GM23338 (cell line): Measurements from ENCODE around the gene OR11L1. TPM values are rescaled to one million over a fixed set of nuclear protein-coding genes. Genes with fewer than 3 reads are reported as not detected.

Experiments
- ATAC-seq: fragments of 200-7000 bp; cut with Tn5 transposase; 3 replicates; pipeline ENCODE4 v1.9.1; 2020
- DNase-seq: peaks from one replicate; pipeline ENCODE4 v3.0.0-alpha.2; 2015; ENCODE audit warnings: low spot score
- H2AFZ ChIP-seq: fragments of 200-600 bp; sonication (generic); 2 replicates; pipeline ENCODE4 v1.8.0; 2016; ENCODE audit warnings: antibody characterized with exemption, mild to moderate bottlenecking, moderate library complexity
- H3F3A ChIP-seq: fragments of 200-600 bp; sonication (generic); replicated peaks from 2 replicates; pipeline ENCODE4 v1.8.0; 2017; ENCODE audit warnings: antibody characterized with exemption, mixed run types, low read depth
- H3K27ac ChIP-seq: fragments of 200-600 bp; sonication (generic); 2 replicates; pipeline ENCODE4 v1.6.1; 2016; ENCODE audit warnings: low read depth
- H3K27me3 ChIP-seq: fragments of 200-600 bp; sonication (generic); 2 replicates; pipeline ENCODE4 v1.8.0; 2016; ENCODE audit warnings: mild to moderate bottlenecking, mixed run types, moderate library complexity; ENCODE audit not compliant: insufficient read depth
- H3K36me3 ChIP-seq: fragments of 200-600 bp; sonication (generic); 2 replicates; pipeline ENCODE4 v1.8.0; 2016; ENCODE audit warnings: mild to moderate bottlenecking; ENCODE audit not compliant: insufficient read depth
- H3K4me1 ChIP-seq: fragments of 200-600 bp; sonication (generic); 2 replicates; pipeline ENCODE4 v1.8.0; 2016; ENCODE audit warnings: mild to moderate bottlenecking, moderate library complexity; ENCODE audit not compliant: insufficient read depth
- H3K4me2 ChIP-seq: fragments of 200-600 bp; sonication (generic); 2 replicates; pipeline ENCODE4 v1.7.1; 2017; ENCODE audit warnings: mixed run types
- H3K4me3 ChIP-seq: fragments of 200-600 bp; sonication (generic); 2 replicates; pipeline ENCODE4 v1.6.1; 2016; ENCODE audit warnings: mixed run types
- H3K79me2 ChIP-seq: fragments of 200-600 bp; sonication (generic); replicated peaks from 2 replicates; pipeline ENCODE4 v1.8.0; 2017; ENCODE audit warnings: mild to moderate bottlenecking; ENCODE audit not compliant: insufficient read depth
- H3K9me2 ChIP-seq: fragments of 200-600 bp; sonication (generic); 2 replicates; pipeline ENCODE4 v1.8.0; 2017; ENCODE audit not compliant: insufficient read depth
- H4K20me1 ChIP-seq: fragments of 200-600 bp; sonication (generic); replicated peaks from 2 replicates; pipeline ENCODE4 v1.8.0; 2017; ENCODE audit warnings: mild to moderate bottlenecking; ENCODE audit not compliant: insufficient read depth
- H3K27ac Mint-ChIP-seq: 2 replicates; pipeline ENCODE4 v1.8.0; 2020; ENCODE audit warnings: inconsistent platforms, mild to moderate bottlenecking, moderate library complexity, mixed read lengths
- H3K27me3 Mint-ChIP-seq: 3 replicates; pipeline ENCODE4 v1.8.0; 2022; ENCODE audit warnings: low read depth, mild to moderate bottlenecking, moderate library complexity, mixed read lengths, inconsistent platforms; ENCODE audit not compliant: insufficient read depth, poor library complexity
- H3K36me3 Mint-ChIP-seq: 3 replicates; pipeline ENCODE4 v1.8.0; 2021; ENCODE audit warnings: low read depth, mild to moderate bottlenecking, inconsistent platforms, moderate library complexity, mixed read lengths
- H3K4me1 Mint-ChIP-seq: 3 replicates; pipeline ENCODE4 v1.8.0; 2020; ENCODE audit warnings: mild to moderate bottlenecking, inconsistent platforms, mixed read lengths
- H3K4me3 Mint-ChIP-seq: 3 replicates; pipeline ENCODE4 v1.8.0; 2021; ENCODE audit warnings: moderate library complexity, mild to moderate bottlenecking, inconsistent platforms, mixed read lengths
- H3K9me3 Mint-ChIP-seq: 3 replicates; pipeline ENCODE4 v1.8.0; 2020; ENCODE audit warnings: moderate library complexity, mild to moderate bottlenecking, inconsistent platforms, mixed read lengths
- CREB1 ChIP-seq: fragments of 250-450 bp; sonication (Bioruptor Pico); IDR thresholded peaks from 2 replicates; pipeline ENCODE4 v1.5.0; 2020; ENCODE audit warnings: low read depth, mild to moderate bottlenecking, moderate library complexity
- ETS1 ChIP-seq: IDR thresholded peaks from 2 replicates; pipeline ENCODE4 v1.6.1; 2016; ENCODE audit warnings: antibody characterized with exemption
- EZH2 ChIP-seq: fragments of 200-600 bp; sonication (generic); IDR thresholded peaks from one replicate; pipeline ENCODE4 v1.8.0; 2017; ENCODE audit warnings: antibody characterized with exemption, mild to moderate bottlenecking, low read depth; ENCODE audit not compliant: unreplicated experiment
- EZH2phosphoT487 ChIP-seq: fragments of 200-600 bp; sonication (generic); IDR thresholded peaks from one replicate; pipeline ENCODE4 v1.8.1; 2018; ENCODE audit warnings: antibody characterized with exemption; ENCODE audit not compliant: unreplicated experiment
- JUNB ChIP-seq: IDR thresholded peaks from one replicate; pipeline ENCODE4 v1.6.1; 2016; ENCODE audit warnings: antibody characterized with exemption; ENCODE audit not compliant: unreplicated experiment
- NANOG ChIP-seq: IDR thresholded peaks from 2 replicates; pipeline ENCODE4 v1.6.1; 2016; ENCODE audit warnings: antibody characterized with exemption, borderline replicate concordance
- POLR2AphosphoS5 ChIP-seq: IDR thresholded peaks from 2 replicates; pipeline ENCODE4 v1.6.1; 2016; ENCODE audit warnings: antibody characterized with exemption, low read depth
- STAT1 ChIP-seq: IDR thresholded peaks from one replicate; pipeline ENCODE4 v1.6.1; 2016; ENCODE audit warnings: antibody characterized with exemption; ENCODE audit not compliant: unreplicated experiment
- ZNF114 ChIP-seq: fragments of 250-450 bp; sonication (Bioruptor Pico); IDR thresholded peaks from 2 replicates; pipeline ENCODE4 v1.5.0; 2020; ENCODE audit warnings: mild to moderate bottlenecking, moderate library complexity
- ZNF331 ChIP-seq: fragments of 250-450 bp; sonication (Bioruptor Pico); IDR thresholded peaks from 2 replicates; pipeline ENCODE4 v1.5.0; 2020; ENCODE audit warnings: low read depth, mild to moderate bottlenecking, moderate library complexity
- ZNF462 ChIP-seq: fragments of 250-450 bp; sonication (Bioruptor Pico); IDR thresholded peaks from 2 replicates; pipeline ENCODE4 v1.5.0; 2020; ENCODE audit warnings: mild to moderate bottlenecking, moderate library complexity
- polyA plus RNA-seq: library from polyadenylated mRNA; unstranded; fragments of >200 nt; fragmentation: Nextera tagmentation; extraction: Ambion mirVana; gene quantifications from 2 replicates; pipeline ENCODE4 v1.2.1, GENCODE V29; 2016
- total RNA-seq: library from RNA; depleted of rRNA; stranded (reverse); fragments of >200 nt; shearing (Covaris generic); gene quantifications from 2 replicates; pipeline ENCODE4 v1.2.3, GENCODE V29; 2014
- TF ChIP-seq, protein P1 (sequence below): IDR thresholded peaks from one replicate; pipeline ENCODE4 v1.6.1; 2018; ENCODE audit warnings: antibody characterized with exemption; ENCODE audit not compliant: unreplicated experiment
- TF ChIP-seq, protein P2 (sequence below), 2 experiments: fragments of 200-600 bp in 1 of 2; sonication (generic) in 1 of 2; conservative IDR thresholded peaks; 2 replicates each; pipeline versions ENCODE4 v1.5.1 to v1.6.1; 2016 to 2017; ENCODE audit warnings: antibody characterized with exemption in 2 of 2, low read depth in 2 of 2, mild to moderate bottlenecking in 2 of 2, moderate library complexity in 1 of 2

Gene OR11L1
- total and polyA plus RNA-seq, 2 experiments from 2014 or later, result not detected

GRCh38 chr1:247855911-247856310 lies 14.2 kb upstream of the OR11L1 start:
- no peaks in the 10 kb centered on the region for H3F3A ChIP-seq
- Mint-ChIP-seq H3K36me3 (peaks cover 6% of the 10 kb centered on the region; the same call in 2 of the 3 replicates), H3K27me3 (peaks cover 16% of the 10 kb centered on the region), H3K4me3 (peak overlapping the region; percentile 70), H3K27ac (no peak overlapping the region), H3K4me1 (peaks cover 6% of the 10 kb centered on the region), H3K9me3 (peaks cover 79% of the 10 kb centered on the region)
- no peak for DNase-seq
- peaks cover 6% of the 10 kb centered on the region; the same call in 1 of the 2 replicates for H3K4me1 ChIP-seq
- TF ChIP-seq EZH2, result no peak
- TF ChIP-seq JUNB, result no peak
- TF ChIP-seq, protein P1, sequence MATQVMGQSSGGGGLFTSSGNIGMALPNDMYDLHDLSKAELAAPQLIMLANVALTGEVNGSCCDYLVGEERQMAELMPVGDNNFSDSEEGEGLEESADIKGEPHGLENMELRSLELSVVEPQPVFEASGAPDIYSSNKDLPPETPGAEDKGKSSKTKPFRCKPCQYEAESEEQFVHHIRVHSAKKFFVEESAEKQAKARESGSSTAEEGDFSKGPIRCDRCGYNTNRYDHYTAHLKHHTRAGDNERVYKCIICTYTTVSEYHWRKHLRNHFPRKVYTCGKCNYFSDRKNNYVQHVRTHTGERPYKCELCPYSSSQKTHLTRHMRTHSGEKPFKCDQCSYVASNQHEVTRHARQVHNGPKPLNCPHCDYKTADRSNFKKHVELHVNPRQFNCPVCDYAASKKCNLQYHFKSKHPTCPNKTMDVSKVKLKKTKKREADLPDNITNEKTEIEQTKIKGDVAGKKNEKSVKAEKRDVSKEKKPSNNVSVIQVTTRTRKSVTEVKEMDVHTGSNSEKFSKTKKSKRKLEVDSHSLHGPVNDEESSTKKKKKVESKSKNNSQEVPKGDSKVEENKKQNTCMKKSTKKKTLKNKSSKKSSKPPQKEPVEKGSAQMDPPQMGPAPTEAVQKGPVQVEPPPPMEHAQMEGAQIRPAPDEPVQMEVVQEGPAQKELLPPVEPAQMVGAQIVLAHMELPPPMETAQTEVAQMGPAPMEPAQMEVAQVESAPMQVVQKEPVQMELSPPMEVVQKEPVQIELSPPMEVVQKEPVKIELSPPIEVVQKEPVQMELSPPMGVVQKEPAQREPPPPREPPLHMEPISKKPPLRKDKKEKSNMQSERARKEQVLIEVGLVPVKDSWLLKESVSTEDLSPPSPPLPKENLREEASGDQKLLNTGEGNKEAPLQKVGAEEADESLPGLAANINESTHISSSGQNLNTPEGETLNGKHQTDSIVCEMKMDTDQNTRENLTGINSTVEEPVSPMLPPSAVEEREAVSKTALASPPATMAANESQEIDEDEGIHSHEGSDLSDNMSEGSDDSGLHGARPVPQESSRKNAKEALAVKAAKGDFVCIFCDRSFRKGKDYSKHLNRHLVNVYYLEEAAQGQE, result no peak
- no peak for TF ChIP-seq EZH2phosphoT487
- no peak for TF ChIP-seq ZNF462 (CRISPR knock-in tag)
- no peak for TF ChIP-seq ZNF114
- no peak for TF ChIP-seq ZNF331
- no peak for TF ChIP-seq STAT1
- TF ChIP-seq NANOG, result no peak
- TF ChIP-seq, protein P2, sequence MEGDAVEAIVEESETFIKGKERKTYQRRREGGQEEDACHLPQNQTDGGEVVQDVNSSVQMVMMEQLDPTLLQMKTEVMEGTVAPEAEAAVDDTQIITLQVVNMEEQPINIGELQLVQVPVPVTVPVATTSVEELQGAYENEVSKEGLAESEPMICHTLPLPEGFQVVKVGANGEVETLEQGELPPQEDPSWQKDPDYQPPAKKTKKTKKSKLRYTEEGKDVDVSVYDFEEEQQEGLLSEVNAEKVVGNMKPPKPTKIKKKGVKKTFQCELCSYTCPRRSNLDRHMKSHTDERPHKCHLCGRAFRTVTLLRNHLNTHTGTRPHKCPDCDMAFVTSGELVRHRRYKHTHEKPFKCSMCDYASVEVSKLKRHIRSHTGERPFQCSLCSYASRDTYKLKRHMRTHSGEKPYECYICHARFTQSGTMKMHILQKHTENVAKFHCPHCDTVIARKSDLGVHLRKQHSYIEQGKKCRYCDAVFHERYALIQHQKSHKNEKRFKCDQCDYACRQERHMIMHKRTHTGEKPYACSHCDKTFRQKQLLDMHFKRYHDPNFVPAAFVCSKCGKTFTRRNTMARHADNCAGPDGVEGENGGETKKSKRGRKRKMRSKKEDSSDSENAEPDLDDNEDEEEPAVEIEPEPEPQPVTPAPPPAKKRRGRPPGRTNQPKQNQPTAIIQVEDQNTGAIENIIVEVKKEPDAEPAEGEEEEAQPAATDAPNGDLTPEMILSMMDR (conservative IDR thresholded peaks at IDR 0.05; ENCODE audit: low read depth in 2 of 2), result no peak
- TF ChIP-seq POLR2AphosphoS5, result no peak
- TF ChIP-seq ETS1, result no peak
- TF ChIP-seq CREB1, result no peak
- no peaks in the 10 kb centered on the region for H3K9me2 ChIP-seq
- H3K79me2 ChIP-seq, result no peaks in the 10 kb centered on the region
- H3K36me3 ChIP-seq, result no peaks in the 10 kb centered on the region
- no peaks in the 10 kb centered on the region for H4K20me1 ChIP-seq
- H3K27ac ChIP-seq, result no peak overlapping the region
- H3K4me2 ChIP-seq, result no peak overlapping the region
- ATAC-seq, result no peak
- H2AFZ ChIP-seq, result no peak overlapping the region
- H3K4me3 ChIP-seq, result no peak overlapping the region
- peaks cover 18% of the 10 kb centered on the region for H3K27me3 ChIP-seq
